Measurements from ENCODE around the gene VAV2. TPM values are rescaled to one million over a fixed set of nuclear protein-coding genes. Genes with fewer than 3 reads are reported as not detected.

Gene VAV2
- polyA plus RNA-seq, 1 donor: 48.4 TPM

- H3K36me3 ChIP-seq (ENCODE audit: control insufficient read depth, insufficient read depth, low read length): peaks cover 28% of the 10 kb centered on the region
- no peaks in the 10 kb centered on the region for H3K9me3 ChIP-seq (ENCODE audit: control insufficient read depth, low read depth, low read length)
- no peak overlapping the region for H3K27ac ChIP-seq (ENCODE audit: low read length)
- WGBS (ENCODE audit: insufficient coverage, low lambda C conversion rate): no CpG with 5 or more reads among the region's 29 CpGs
- no peak for DNase-seq
- no peaks in the 10 kb centered on the region for H3K4me1 ChIP-seq (ENCODE audit: control insufficient read depth, insufficient read depth, low read length)
- H3K27me3 ChIP-seq (ENCODE audit: control insufficient read depth, insufficient read depth, low read length): no peaks in the 10 kb centered on the region
- no peak overlapping the region for H3K4me3 ChIP-seq (ENCODE audit: low read length)
Measured at GRCh38 chr9:133823189-133824105, 168.7 kb downstream of the VAV2 start.

- Histone ChIP-seq H3K9me3 (ENCODE audit: control insufficient read depth, low read depth, low read length) (no peaks in the 10 kb centered on the region), H3K27ac (ENCODE audit: low read length) (no peak overlapping the region), H3K27me3 (ENCODE audit: control insufficient read depth, insufficient read depth, low read length) (no peaks in the 10 kb centered on the region), H3K4me3 (ENCODE audit: low read length) (no peak overlapping the region), H3K36me3 (ENCODE audit: control insufficient read depth, insufficient read depth, low read length) (peaks cover 27% of the 10 kb centered on the region), H3K4me1 (ENCODE audit: control insufficient read depth, insufficient read depth, low read length) (no peaks in the 10 kb centered on the region)
- DNase-seq: no peak
- no CpG with 5 or more reads among the region's 16 CpGs for WGBS (ENCODE audit: insufficient coverage, low lambda C conversion rate)
Measured at GRCh38 chr9:133822430-133823065, 169.6 kb downstream of the VAV2 start.

GRCh38 chr9:133821601-133822429 is 170.3 kb downstream of the VAV2 start:
- Histone ChIP-seq H3K9me3 (ENCODE audit: control insufficient read depth, low read depth, low read length) (no peaks in the 10 kb centered on the region), H3K4me1 (ENCODE audit: control insufficient read depth, insufficient read depth, low read length) (no peaks in the 10 kb centered on the region), H3K27ac (ENCODE audit: low read length) (no peak overlapping the region), H3K36me3 (ENCODE audit: control insufficient read depth, insufficient read depth, low read length) (peaks cover 27% of the 10 kb centered on the region), H3K27me3 (ENCODE audit: control insufficient read depth, insufficient read depth, low read length) (no peaks in the 10 kb centered on the region), H3K4me3 (ENCODE audit: low read length) (no peak overlapping the region)
- WGBS (ENCODE audit: insufficient coverage, low lambda C conversion rate): 63% methylated on average over 2 of the region's 26 CpGs
- DNase-seq: no peak

- peaks cover 28% of the 10 kb centered on the region for H3K36me3 ChIP-seq (ENCODE audit: control insufficient read depth, insufficient read depth, low read length)
- no peak overlapping the region for H3K27ac ChIP-seq (ENCODE audit: low read length)
- no peak for DNase-seq
- H3K9me3 ChIP-seq (ENCODE audit: control insufficient read depth, low read depth, low read length): no peaks in the 10 kb centered on the region
- no peaks in the 10 kb centered on the region for H3K4me1 ChIP-seq (ENCODE audit: control insufficient read depth, insufficient read depth, low read length)
- H3K27me3 ChIP-seq (ENCODE audit: control insufficient read depth, insufficient read depth, low read length): no peaks in the 10 kb centered on the region
- no peak overlapping the region for H3K4me3 ChIP-seq (ENCODE audit: low read length)
- 80% methylated on average over 1 of the region's 5 CpGs for WGBS (ENCODE audit: insufficient coverage, low lambda C conversion rate)
Measured at GRCh38 chr9:133819923-133820322, 172.2 kb downstream of the VAV2 start.

DNA sequence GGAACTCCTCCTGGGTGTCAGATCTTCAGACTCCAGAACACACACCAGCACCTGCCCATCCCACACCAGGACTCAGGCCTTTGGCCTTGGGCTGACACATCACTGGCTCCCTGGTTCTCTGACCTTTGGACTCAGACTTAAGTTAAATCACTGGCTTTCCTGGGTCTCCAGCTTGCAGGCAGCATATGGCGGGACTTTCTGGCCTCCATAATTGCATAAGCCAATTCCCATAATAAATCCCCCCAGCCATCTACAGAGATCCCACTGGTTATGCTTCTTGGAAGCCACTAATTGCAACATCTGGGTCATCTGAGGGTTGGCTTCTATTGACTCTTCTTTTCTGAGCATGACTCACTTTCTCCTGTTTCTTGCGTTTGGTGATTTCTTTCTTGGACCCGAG is 173.7 kb downstream of the VAV2 start:
- Histone ChIP-seq H3K4me1 (ENCODE audit: control insufficient read depth, insufficient read depth, low read length) (no peaks in the 10 kb centered on the region), H3K27ac (ENCODE audit: low read length) (peak overlapping the region; percentile 40), H3K9me3 (ENCODE audit: control insufficient read depth, low read depth, low read length) (no peaks in the 10 kb centered on the region), H3K4me3 (ENCODE audit: low read length) (no peak overlapping the region), H3K36me3 (ENCODE audit: control insufficient read depth, insufficient read depth, low read length) (peaks cover 33% of the 10 kb centered on the region), H3K27me3 (ENCODE audit: control insufficient read depth, insufficient read depth, low read length) (no peaks in the 10 kb centered on the region)
- peak; percentile 63 to 78 for DNase-seq
- no CpG with 5 or more reads among the region's 3 CpGs for WGBS (ENCODE audit: insufficient coverage, low lambda C conversion rate)

DNA sequence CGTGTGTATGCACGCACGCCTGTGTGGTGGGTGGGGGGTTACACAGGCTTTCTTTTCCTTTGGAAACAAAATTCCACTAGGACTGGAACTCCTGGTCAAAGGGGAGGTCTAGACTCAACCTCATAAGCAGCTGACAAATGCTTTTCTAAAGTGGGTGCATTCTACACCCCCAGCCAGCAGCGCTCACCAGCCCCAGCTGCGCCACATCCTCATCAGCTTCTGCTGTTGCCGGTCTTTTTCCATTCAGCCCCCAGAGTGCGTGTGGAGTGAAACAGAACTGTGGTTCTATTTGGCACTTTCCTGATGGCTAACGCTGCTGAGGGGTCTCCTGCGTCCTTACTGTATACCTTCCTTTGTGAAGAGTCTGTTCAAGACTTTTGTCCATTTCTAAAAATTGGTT is 176.3 kb downstream of the VAV2 start:
- no peak for DNase-seq
- H3K4me3 ChIP-seq (ENCODE audit: low read length): no peak overlapping the region
- H3K36me3 ChIP-seq (ENCODE audit: control insufficient read depth, insufficient read depth, low read length): peaks cover 35% of the 10 kb centered on the region
- no CpG with 5 or more reads among the region's 9 CpGs for WGBS (ENCODE audit: insufficient coverage, low lambda C conversion rate)
- no peak overlapping the region for H3K27ac ChIP-seq (ENCODE audit: low read length)
- H3K9me3 ChIP-seq (ENCODE audit: control insufficient read depth, low read depth, low read length): no peaks in the 10 kb centered on the region
- no peaks in the 10 kb centered on the region for H3K4me1 ChIP-seq (ENCODE audit: control insufficient read depth, insufficient read depth, low read length)
- H3K27me3 ChIP-seq (ENCODE audit: control insufficient read depth, insufficient read depth, low read length): no peaks in the 10 kb centered on the region

- 73% methylated on average over 3 of the region's 25 CpGs for WGBS (ENCODE audit: insufficient coverage, low lambda C conversion rate)
- no peaks in the 10 kb centered on the region for H3K9me3 ChIP-seq (ENCODE audit: control insufficient read depth, low read depth, low read length)
- H3K4me3 ChIP-seq (ENCODE audit: low read length): no peak overlapping the region
- H3K27ac ChIP-seq (ENCODE audit: low read length): no peak overlapping the region
- DNase-seq: no peak
- no peaks in the 10 kb centered on the region for H3K4me1 ChIP-seq (ENCODE audit: control insufficient read depth, insufficient read depth, low read length)
- peaks cover 42% of the 10 kb centered on the region for H3K36me3 ChIP-seq (ENCODE audit: control insufficient read depth, insufficient read depth, low read length)
- no peaks in the 10 kb centered on the region for H3K27me3 ChIP-seq (ENCODE audit: control insufficient read depth, insufficient read depth, low read length)
Measured at GRCh38 chr9:133814586-133815208, 177.4 kb downstream of the VAV2 start.

GRCh38 chr9:133813749-133814585 is 178.2 kb downstream of the VAV2 start:
- WGBS (ENCODE audit: insufficient coverage, low lambda C conversion rate): no CpG with 5 or more reads among the region's 29 CpGs
- Histone ChIP-seq H3K27ac (ENCODE audit: low read length) (no peak overlapping the region), H3K27me3 (ENCODE audit: control insufficient read depth, insufficient read depth, low read length) (no peaks in the 10 kb centered on the region), H3K4me3 (ENCODE audit: low read length) (no peak overlapping the region), H3K36me3 (ENCODE audit: control insufficient read depth, insufficient read depth, low read length) (peaks cover 46% of the 10 kb centered on the region), H3K4me1 (ENCODE audit: control insufficient read depth, insufficient read depth, low read length) (no peaks in the 10 kb centered on the region), H3K9me3 (ENCODE audit: control insufficient read depth, low read depth, low read length) (no peaks in the 10 kb centered on the region)
- DNase-seq: peak in 1 of 2 donors; percentile 20

DNA sequence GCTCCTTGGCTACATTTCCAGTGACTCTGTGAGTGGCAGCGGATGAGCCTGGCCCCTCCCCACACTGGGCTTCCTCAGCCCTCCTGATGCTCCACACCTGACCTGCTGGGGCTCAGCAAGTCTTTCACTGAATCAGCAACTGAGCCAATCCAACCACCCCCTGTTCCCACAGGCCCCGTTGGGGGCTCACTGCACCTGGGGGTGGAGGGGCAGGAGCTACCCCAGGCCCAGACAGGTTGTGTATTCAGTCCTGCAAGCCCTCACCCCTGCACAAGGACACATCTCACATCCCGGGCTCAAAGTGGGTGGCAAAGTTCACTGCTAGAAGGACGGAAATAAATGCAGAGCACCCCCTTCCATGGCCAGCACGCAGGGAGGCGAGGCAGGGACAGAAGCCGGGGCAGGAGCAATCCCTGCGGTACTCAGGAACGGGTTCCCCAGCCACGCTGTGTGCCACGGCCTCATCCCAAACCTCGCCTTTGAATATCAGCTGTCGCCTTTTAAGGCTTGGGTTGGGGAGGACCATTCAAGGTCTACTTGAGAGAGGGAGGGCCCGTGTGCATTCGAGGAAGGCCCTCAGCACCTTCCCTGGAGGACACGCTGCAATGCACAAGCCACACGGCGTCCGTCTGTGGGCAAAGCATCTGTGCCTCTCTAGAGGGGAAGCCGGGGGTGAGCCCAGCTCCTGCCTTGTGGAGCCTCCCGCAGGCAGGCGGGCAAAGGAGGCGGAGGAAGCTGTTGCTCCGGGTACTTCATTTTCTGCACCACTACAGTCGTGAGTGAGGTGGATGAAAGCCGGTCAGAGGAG is 179.0 kb downstream of the VAV2 start:
- H3K4me3 ChIP-seq (ENCODE audit: low read length): no peak overlapping the region
- H3K36me3 ChIP-seq (ENCODE audit: control insufficient read depth, insufficient read depth, low read length): peaks cover 54% of the 10 kb centered on the region
- H3K9me3 ChIP-seq (ENCODE audit: control insufficient read depth, low read depth, low read length): no peaks in the 10 kb centered on the region
- no peaks in the 10 kb centered on the region for H3K4me1 ChIP-seq (ENCODE audit: control insufficient read depth, insufficient read depth, low read length)
- WGBS (ENCODE audit: insufficient coverage, low lambda C conversion rate): no CpG with 5 or more reads among the region's 26 CpGs
- H3K27me3 ChIP-seq (ENCODE audit: control insufficient read depth, insufficient read depth, low read length): no peaks in the 10 kb centered on the region
- no peak for DNase-seq
- no peak overlapping the region for H3K27ac ChIP-seq (ENCODE audit: low read length)
